ENCODE data around the gene SH3BP4.

DNA sequence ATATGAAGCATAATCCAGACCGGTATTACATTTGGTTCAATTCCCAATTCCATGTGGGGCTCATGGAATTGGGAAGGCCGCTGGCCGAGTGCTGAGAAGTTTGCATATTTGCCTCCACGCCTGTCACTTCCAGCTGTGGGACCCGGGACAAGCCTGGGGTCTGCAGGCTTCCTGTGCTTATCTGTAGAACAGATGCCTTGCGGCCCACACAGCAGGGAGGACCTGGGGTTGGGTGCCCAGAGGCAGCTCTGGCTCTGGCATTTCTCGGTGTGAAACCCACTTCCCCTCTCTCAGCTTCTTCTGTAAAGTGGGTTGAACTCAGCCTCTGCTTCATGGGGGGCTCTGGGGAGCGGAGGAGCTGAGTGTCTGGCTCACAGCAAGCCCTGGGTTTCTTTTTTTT, 97.9 kb downstream of the SH3BP4 start:
- TF ChIP-seq CTCF (IDR thresholded peaks at IDR 0.05) (no peak), POLR2A (IDR thresholded peaks at IDR 0.05) (no peak)

All from esophagus squamous epithelium (tissue), 4 donors.